NCI-H510A treated with DMSO at 0.1 percent for 48 hours (cell line): ENCODE measurements around the gene UNC13B.
"Not testable (repeated sequence)": the region's sequence is repeated elsewhere in the genome, so short reads cannot be mapped to it uniquely, and the experiment has no call there.

Experiments
- DNase-seq: peaks from one replicate; lab custom pipeline; 2025; lab: John Stamatoyannopoulos, UW

The UNC13B gene

DNA sequence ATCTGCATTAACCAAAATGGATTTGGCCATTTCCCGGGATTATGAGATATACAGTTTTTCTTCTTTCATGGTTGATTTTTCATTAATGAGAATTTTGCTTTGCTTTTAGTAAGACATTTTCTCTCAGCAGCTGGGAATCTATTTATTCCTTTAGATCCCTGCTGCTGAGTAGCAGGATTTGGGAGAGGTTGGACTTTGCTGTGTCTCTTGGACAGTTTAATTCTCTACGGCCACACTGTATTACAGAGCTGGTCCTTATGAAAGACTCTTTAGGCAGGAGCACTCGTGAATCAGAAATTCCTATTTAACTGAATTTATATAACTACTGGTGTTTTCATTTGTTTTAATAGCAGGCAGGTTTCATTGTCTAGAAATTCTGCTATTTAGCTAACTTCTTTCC is 1.6 kb downstream of the UNC13B start:
- DNase-seq = no peak

DNA sequence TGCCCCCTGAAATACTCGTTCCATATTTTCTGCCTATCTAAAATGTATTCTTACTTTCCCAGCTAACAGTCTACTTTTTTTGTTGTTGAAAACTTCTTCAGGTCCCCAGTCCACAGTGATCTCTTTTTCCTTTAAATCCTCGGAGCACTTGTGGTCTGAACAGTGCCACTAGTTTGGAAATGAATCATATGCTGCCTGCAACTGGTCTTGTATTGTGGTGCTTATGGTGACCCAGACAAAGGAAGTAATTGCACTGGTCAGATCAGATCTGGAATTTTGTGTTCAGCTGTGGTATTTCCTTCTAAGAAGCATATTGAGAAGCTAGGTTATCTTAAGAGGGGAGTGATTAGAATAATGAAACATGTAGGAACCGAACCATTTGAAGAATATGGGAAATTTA is 2.9 kb downstream of the UNC13B start:
- DNase-seq = no peak

DNA sequence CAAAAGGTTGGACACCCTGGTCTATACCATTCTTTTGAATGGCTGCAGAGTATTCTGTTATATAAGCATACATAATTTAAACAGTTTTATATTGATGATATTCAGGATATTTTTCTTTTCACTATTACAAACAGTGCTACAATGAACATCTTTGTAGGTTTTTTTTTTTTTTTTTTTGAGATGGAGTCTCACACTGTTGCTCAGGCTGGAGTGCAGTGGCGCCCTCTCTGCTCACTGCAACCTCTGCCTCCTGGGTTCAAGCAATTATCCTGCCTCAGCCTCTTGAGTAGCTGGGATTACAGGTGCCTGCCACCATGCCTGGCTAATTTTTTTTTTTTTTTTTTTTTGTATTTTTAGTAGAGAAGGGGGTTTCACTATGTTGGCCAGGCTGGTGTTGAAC is 5.6 kb downstream of the UNC13B start:
- DNase-seq = not testable (repeated sequence)

DNA sequence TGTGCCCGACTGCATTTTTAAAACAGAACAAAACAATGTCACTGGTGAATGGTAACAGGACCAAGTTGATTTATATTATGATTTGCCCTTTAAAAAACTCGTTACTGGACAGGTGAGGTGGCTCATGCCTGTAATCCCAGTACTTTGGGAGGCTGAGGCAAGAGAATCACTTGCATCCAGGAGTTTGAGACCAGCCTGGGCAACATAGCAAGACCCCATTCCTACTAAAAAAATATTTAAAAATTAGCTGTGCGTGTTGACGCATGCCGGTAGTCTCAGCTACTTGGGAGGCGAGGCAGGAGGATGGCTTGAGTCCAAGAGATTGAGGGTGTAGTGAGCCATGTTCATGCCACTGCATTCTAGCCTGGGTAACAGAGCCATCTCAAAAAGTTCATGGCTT is 7.2 kb downstream of the UNC13B start:
- DNase-seq = no peak

DNA sequence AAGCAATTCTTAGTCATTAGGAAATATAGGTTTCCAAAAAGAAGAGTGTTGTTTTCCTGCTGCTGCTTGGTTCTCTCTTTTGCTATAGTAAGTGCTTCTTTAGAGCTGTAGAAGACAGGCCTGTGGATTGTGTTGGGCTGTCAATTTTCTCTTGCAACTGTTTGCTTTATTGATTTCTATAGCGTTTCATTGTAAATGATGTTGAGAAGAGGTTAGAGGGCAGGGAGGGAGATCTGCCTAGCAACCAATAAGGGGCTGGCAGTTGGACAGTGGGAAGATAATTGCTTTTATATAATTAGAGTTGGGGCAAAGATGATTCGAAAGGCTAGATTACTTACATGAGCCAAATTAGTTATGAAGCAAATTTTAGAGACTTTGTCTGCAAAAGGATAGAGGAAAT is 11.1 kb downstream of the UNC13B start:
- no peak for DNase-seq

DNA sequence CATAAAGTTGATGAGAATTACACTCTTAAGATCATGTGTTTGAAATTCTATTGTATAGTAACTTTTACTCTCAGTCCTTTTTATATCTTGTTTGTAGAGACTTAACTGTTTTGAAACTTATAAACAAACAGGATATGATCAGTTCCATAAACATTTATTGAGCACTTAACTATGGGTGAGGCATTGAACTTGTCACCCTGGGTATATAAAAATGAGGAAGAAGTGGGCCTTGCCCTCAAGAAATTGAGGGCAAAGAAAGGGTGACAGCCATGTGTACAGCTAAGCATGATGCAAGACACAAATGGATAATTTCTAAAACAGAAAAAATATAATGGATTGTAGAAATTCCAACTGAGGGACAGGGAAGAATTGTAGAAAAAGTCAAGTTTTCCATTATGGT is 15.7 kb downstream of the UNC13B start:
- no peak for DNase-seq

DNA sequence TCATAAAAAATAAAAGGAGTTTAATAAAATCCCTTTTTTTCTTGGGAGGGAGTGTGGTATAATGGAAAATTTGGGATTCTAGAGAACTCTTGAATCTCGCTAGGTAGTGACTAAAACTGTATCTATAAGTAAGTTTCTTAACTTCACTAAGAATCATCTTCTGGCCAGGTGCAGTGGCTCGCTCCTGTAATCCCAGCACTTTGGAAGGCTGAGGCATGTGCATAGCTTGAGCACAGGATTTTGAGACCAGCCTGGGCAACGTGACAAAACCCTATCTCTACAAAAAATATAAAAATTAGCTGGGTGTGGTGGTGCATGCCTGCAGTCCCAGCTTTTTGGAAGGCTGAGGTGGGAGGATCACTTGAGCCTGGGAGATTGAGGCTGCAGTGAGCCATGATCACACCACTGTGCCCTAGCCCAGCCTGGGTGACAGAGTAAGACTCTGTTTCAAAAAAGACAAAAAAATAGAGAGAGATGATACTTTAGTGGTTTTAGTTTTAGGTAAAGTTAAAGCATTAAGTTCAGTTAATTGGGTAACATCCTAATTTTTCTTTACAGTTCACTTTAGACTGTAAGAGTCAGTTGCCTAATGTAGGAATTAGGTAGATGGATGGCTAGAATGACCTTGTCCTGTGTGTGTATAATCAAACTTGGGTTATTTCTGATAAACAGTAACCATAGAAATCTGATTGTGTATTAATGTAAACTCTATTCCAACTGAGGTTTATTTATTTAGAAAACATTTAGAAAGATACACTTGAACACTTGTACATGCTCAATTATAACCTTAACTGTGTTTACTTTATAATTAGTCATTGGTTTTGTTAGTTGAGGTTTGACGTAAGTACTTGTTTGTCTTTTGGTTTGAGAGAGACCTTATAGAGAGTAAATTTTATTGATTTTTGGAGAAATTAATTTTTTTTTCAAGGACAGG is 17.8 kb downstream of the UNC13B start:
- DNase-seq = no peak

DNA sequence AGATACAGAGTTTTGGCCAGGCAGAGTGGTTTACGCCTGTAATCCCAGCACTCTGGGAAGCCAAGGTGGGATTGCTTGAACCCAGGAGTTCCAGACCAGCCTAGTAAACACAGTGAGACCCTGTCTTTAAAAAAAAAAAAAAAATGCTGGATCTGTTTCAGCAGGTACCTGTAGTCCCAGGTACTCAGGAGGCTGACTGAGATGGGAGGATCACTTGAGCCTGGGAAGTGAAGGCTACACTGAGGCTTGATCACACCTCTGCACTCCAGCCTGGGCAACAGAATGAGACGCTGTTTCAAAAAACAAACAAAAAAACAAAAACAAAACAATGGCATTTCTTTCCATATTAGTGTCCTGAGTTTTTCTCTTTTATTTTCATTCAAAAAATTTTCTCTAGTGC is 19.0 kb downstream of the UNC13B start:
- no peak for DNase-seq

DNA sequence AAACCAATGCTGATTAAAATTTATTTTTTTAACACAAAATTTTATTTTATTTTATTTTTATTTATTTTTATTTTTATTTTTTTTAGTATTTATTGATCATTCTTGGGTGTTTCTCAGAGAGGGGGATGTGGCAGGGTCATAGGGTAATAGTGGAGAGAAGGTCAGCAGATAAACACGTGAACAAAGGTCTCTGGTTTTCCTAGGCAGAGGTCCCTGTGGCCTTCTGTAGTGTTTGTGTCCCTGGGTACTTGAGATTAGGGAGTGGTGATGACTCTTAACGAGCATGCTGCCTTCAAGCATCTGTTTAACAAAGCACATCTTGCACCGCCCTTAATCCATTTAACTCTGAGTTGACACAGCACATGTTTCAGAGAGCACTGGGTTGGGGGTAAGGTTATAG is 20.6 kb downstream of the UNC13B start:
- not testable (repeated sequence) for DNase-seq

DNA sequence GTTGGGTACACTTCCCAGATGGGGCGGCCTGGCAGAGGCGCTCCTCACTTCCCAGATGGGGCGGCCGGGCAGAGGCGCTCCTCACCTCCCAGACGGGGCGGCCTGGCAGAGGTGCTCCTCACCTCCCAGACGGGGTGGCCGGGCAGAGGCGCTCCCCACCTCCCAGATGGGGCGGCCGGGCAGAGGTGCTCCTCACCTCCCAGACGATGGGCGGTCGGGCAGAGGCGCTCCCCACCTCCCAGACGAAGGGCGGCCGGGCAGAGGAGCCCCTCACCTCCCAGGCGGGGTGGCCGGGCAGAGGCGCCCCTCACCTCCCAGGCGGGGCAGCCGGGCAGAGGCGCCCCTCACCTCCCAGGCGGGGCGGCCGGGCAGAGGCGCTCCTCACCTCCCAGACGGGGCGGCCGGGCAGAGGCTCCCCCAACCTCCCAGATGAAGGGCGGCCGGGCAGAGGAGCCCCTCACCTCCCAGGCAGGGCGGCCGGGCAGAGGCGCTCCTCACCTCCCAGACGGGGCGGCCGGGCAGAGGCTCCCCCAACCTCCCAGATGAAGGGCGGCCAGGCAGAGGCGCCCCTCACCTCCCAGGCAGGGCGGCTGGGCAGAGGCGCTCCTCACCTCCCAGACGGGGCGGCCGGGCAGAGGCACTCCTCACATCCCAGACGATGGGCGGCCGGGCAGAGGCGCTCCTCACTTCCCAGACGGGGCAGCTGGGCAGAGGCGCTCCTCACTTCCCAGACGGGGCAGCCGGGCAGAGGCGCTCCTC is 21.4 kb downstream of the UNC13B start:
- not testable (repeated sequence) for DNase-seq

DNA sequence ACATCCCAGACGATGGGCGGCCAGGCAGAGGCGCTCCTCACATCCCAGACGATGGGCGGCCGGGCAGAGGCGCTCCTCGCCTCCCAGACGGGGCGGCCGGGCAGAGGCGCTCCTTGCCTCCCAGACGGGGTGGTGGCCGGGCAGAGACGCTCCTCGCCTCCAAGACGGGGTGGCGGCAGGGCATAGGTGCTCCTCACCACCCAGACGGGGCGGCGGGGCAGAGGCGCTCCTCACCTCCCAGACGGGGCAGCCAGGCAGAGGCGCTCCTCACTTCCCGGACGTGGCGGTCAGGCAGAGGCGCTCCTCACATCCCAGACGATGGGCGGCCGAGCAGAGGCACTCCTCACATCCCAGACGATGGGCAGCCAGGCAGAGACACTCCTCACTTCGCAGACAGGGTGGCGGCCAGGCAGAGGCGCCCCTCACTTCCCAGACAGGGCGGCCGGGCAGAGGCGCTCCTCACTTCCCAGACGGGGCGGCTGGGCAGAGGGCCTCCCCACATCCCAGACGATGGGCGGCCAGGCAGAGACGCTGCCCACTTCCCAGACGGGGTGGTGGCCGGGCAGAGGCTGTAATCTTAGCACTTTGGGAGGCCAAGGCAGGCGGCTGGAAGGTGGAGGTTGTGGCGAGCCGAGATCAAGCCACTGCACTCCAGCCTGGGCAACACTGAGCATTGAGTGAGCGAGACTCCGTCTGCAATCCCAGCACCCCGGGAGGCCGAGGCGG is 22.1 kb downstream of the UNC13B start:
- DNase-seq = not testable (repeated sequence)

DNA sequence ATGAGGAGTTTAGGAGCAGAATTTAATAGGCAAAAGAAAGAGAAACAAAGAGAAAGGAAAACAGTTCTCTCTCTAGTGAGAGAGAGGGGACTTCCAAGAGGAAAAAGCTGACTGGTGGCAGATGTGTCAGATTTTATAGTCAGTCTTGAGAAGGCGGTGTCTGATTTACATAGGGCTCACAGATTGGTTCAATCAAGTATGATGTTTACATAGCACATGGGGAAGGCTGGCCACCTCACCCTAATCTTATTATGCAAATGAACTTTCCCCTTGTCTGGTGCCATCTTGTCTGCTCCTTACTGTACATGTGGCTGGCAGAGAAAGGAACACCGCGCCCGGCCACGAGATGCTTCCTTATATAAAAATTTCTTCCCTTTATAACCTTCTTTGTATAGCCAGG is 24.7 kb downstream of the UNC13B start:
- no peak for DNase-seq

DNA sequence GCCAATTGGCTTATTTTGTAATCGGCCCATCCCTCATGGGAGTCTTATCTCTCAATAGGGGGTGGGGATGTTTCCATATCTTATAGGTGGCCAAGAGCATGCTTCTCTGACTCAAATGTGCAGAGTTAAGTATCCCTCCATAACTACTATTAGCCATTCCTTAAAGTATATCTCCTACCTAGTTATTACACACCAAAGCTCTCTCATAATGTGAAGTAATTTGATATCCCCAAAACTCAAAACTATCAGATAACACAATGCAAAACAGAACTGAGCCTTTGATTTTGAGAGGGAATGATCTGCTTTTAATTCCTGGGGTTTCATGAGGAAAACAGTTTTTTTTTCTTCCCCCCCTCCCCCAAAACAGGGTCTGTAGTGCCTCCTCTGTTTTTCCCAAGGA is 28.4 kb downstream of the UNC13B start:
- DNase-seq = no peak

DNA sequence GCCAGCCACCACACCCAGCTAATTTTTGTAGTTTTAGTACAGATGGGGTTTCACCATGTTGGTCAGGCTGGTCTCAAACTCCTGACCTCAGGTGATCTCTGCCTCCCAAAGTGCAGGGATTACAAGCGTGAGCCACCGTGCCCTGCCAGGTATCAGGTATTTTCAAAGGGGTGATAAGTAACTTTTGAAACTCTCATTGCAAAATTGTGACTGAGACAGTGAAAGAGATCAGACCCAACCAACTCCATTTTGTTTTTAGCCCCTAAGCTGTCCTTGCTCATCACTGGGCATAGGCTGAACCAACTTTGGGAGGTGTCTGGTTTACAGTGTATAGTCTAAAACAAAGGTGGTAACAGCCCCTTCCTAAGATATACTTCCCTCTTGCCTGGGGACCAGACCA is 29.3 kb downstream of the UNC13B start:
- DNase-seq = no peak

DNA sequence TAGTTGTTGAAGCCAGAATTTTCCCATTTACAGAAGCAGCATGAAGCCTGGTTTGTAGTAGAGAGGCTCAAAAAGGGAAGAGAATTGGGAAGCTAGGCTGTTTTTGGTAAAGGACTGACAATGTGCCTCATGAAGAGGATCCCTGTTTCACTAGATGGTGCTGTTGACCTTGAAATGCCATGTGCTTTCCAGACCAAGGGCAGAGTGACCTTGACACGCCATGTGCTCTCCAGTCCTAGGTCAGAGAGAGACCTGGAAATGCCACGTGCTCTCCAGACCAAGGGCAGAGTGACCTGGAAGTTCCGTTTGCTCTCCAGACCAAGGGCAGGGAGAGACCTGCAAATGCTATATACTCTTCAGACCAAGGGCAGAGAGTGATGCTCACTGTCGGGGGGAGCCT is 32.0 kb downstream of the UNC13B start:
- no peak for DNase-seq

DNA sequence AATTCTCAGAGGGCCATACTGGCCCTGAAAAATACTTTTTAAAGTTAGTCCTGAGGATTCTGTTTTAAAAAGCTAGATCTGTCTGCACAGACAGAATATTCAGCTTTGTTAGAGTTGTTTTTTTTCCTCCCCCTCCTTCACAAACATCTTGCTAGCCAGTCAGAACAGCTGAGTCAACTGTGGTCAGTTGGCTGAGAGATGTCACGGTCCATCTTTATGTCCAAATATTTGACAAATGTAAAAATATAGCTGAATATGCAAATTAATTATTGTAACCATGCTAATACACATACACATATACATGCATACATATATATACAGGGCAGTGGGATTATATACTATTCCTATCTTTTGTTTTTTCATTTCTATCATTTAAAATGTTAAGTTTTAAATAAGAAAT is 33.9 kb downstream of the UNC13B start:
- DNase-seq = no peak

DNA sequence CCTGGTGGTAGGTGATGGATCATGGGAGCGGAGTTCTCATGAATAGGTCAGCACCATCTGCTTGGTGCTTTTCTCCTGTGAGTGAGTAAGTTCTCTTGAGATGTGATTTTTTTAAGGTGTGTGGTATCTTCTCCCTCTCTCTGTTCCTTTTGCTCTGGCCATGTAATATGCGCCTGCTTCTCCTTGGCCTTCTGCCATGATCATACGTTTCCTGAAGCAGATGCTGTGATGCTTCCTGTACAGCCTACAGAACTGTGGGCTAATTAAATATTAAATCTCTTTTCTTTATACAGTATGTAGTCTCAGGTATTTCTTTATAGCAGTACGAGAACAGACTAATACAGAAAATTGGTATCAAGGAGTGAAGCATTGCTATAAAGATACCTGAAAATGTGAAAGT is 36.4 kb downstream of the UNC13B start:
- DNase-seq = no peak

DNA sequence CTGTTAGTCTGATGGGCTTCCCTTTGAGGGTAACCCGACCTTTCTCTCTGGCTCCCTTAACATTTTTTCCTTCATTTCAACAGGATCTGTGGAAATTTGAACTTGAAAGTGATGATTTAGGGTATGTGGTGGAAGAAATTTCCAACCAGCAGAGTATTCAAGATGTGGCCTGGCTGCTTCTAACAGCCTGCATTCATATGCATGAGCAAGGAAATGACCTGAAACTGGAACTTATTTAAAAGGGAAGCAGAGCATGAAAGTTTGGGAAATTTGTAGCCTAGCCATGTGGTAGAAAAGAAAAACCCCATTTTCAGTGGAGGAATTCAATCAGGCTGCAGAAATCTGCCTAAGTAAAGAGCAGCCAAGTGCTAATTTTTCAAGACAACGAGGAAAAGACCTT is 41.7 kb downstream of the UNC13B start:
- DNase-seq = no peak

DNA sequence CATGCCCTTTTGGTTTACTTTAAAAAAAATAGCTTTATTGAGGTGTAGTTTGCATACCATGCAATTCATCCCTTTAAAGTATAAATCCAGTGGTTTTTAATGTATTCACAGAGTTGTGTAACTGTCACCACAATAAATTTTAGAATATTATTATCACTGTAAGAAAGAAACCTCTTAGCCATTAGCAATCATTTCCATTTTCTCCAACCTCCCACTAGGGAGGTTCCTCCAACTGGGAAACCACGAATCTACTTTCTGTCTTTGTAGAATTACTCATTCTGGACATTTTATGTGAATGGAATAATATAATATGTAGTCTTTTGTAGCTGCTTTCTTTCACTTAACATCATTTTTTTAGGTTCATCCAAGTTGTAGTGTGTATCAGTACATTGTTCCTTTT is 43.5 kb downstream of the UNC13B start:
- DNase-seq = no peak

DNA sequence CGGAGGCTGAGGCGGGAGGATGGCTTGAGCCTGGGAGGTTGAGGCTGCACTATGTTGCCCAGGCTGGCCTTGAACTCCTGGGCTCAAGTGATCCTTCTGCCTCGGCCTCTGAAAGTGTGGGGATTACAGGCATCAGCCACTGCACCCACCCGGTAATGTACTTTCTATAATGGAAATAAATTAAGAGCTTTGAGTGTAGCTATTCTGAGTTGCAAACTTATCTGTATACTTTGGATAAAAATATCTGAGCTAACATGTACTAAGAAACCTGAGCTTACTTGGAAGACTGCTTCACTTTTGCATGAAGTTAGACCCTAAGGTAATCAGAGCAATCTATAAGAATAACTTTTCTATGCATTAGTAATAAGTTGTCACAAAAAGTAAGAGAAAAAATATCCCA is 50.0 kb downstream of the UNC13B start:
- DNase-seq = no peak

DNA sequence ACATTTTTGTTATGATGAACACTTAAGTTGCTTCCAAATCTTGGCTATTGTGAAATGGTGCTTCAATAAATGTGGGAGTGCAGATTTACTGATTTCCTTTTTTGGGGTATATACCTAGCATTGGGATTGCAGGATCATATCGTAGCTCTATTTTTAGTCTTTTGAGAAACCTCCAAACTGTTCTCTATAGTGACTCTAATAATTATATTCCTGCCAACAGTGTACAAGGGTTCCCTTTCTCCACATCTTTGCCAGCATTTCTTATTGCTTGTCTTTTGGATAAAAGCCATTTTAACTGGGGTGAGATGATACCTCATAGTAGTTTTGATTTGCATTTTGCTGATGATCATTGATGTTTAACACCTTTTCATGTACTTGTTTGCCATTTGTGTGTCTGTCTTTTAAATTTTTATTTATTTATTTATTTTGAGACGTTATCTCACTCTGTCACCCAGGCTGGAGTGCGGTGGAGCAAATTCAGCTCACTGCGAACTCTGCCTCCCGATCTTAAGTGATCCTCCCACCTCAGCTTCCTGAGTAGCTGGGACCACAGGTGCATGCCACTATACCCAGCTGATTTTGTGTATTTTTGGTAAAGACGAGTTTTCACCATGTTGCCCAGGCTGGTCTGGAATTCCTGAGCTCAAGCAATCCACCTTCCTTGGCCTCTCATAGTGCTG is 59.0 kb downstream of the UNC13B start:
- DNase-seq = no peak

DNA sequence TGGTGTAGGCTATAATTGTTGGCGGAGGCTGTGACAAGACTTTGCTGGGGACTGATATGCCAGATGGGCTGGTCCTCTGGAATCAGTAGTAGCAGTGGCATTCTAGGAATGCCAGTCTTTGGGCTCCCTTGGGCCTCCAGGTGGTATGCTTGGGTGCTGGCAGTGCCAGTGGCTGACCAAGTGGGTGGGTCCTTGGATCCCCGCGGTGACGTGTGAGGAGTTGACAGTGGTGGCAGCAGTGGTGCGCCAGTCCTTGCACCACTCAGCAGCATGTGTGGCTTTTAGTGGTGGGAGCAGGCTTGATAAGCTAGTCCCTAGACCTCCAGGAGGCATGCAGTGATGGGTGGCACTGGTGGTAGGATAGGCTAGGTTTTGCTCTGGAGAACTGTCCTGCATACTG is 63.9 kb downstream of the UNC13B start:
- no peak for DNase-seq
